ENCODE measurements around the gene ZCCHC2. TPM values are rescaled to one million over a fixed set of nuclear protein-coding genes. Genes with fewer than 3 reads are reported as not detected.

Gene ZCCHC2
- total and polyA plus RNA-seq, 2 of the 4 experiments (the other 2 are of a cell fraction) = 3.2 to 3.6 TPM

- dilution Hi-C loops (cut with HindIII; ENCODE audit: low sequenced_read_pairs, unreplicated experiment) = no loop called here
- in situ Hi-C loops (cut with MboI; ENCODE audit: low sequenced_read_pairs) = loop anchor here (25.0 kb wide), 1 partner anchor 280 kb away; no protein-coding TSS in a partner anchor
- peak; percentile 83 for TF ChIP-seq MAFK (IDR thresholded peaks at IDR 0.05; ENCODE audit: low read depth, low read length)
- TF ChIP-seq CHD1 (IDR thresholded peaks at IDR 0.05; ENCODE audit: low read depth, low read length) = no peak
- no peak for TF ChIP-seq CEBPB (IDR thresholded peaks at IDR 0.05; ENCODE audit: low read depth, low read length)
- Histone ChIP-seq H3K9ac (ENCODE audit: low read depth, low read length) (no peak overlapping the region), H4K20me1 (ENCODE audit: insufficient read depth, low read length) (no peaks in the 10 kb centered on the region), H3K4me2 (ENCODE audit: low read depth, low read length) (no peak overlapping the region), H3K27ac (ENCODE audit: insufficient read depth, low read length) (no peak overlapping the region), H2BK5ac (ENCODE audit: low read depth, low read length, poor library complexity, severe bottlenecking) (no peak overlapping the region), H4K5ac (ENCODE audit: low read depth, low read length) (no peak overlapping the region), H3K23ac (ENCODE audit: low read depth, low read length) (no peak overlapping the region), H3K14ac (replicated peaks; ENCODE audit: low read depth, low read length) (no peak overlapping the region), H3K18ac (ENCODE audit: low read depth, low read length) (no peak overlapping the region), H3K36me3 (ENCODE audit: control insufficient read depth, insufficient read depth, low read length) (peaks cover 5% of the 10 kb centered on the region; the same call in 1 of the 2 replicates), H3K4me3 (ENCODE audit: insufficient read depth, low read depth, low read length) (no peak overlapping the region), H2AK9ac (replicated peaks; ENCODE audit: low read depth, low read length, poor library complexity) (no peak overlapping the region), H2AK5ac (ENCODE audit: low read depth, low read length) (no peak overlapping the region), H2AFZ (replicated peaks; ENCODE audit: low read length, poor library complexity) (no peak overlapping the region), H2BK20ac (ENCODE audit: low read depth, low read length) (no peak overlapping the region), H2BK120ac (ENCODE audit: low read depth, low read length) (no peak overlapping the region), H3K79me1 (ENCODE audit: low read depth in 1 of 2, low read length in 2 of 2) (no peaks in the 10 kb centered on the region), H3K27me3 (ENCODE audit: control insufficient read depth, insufficient read depth, low read length) (no peaks in the 10 kb centered on the region), H3K9me1 (ENCODE audit: insufficient read depth, low read length) (no peaks in the 10 kb centered on the region), H3K4ac (ENCODE audit: low read depth, low read length) (no peak overlapping the region), H3K4me1 (ENCODE audit: control insufficient read depth, insufficient read depth, low read length) (0 out of 2 replicates have a peak, but pooled peaks cover 2% of the 10 kb centered on the region), H4K91ac (ENCODE audit: insufficient read depth, low read depth, low read length) (no peak overlapping the region), H3K56ac (ENCODE audit: extremely low read depth, insufficient read depth, low read length) (no peak overlapping the region), H4K8ac (ENCODE audit: low read depth in 2 of 2, low read length in 2 of 2) (no peak overlapping the region), H3K9me3 (ENCODE audit: control insufficient read depth, insufficient read depth, low read length) (no peaks in the 10 kb centered on the region), H2BK15ac (ENCODE audit: low read depth, low read length) (no peak overlapping the region)
- ATAC-seq (ENCODE audit: low read depth) (no peak), DNase-seq (no peak)
- no TSS peak for BruUV-seq (replicated peaks)
- intact Hi-C loops (cut with micrococcal nuclease) = no loop called here
- POLR2A ChIA-PET (ENCODE audit: unreplicated experiment) = no interaction called here
- 100% methylated on average over 3 of the region's 4 CpGs; no CpG with 5 or more reads in 1 of the 2 experiments for WGBS, 2 experiments (ENCODE audit: extremely low coverage in 2 of 2, insufficient read length in 1 of 2)
- CTCF ChIA-PET = interaction anchor here (1.0 kb wide), 1 partner anchor 141 kb away, joined by 3 read pairs; no protein-coding TSS in a partner anchor
These were observed 44.0 kb downstream of the ZCCHC2 start for GRCh38 chr18:62566818-62567217.

Measured in IMR-90 (cell line).